ENCODE results near the gene STARD8.

STARD8 gene

DNA sequence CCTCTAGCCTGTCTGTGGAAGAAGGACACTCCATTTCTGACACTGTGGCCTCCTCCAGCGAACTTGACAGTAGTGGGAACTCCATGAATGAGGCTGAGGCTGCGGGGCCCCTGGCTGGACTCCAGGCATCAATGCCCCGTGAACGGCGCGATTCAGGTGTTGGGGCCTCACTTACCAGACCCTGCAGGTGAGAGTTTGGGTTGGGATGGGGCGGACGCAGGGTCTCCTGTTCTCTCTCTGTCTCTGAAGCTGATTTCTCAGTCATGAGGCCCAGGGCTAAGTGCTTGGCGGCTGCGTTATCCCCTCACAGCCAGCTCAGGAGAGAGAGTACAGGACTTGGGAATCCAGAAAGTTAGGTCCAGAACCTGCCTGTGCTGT, 71.0 kb downstream of the STARD8 start:
- Histone ChIP-seq H3K4me3 (no peak overlapping the region), H3K27ac (no peak overlapping the region)
- no peak for DNase-seq (ENCODE audit: low spot score)
- TF ChIP-seq CTCF (IDR thresholded peaks at IDR 0.05), result no peak

- Histone ChIP-seq H3K4me3 (no peak overlapping the region), H3K27ac (no peak overlapping the region)
- no peak for TF ChIP-seq CTCF (IDR thresholded peaks at IDR 0.05)
- DNase-seq (ENCODE audit: low spot score), result no peak
These were observed 71.9 kb downstream of the STARD8 start for GRCh38 chrX:68719181-68719903.

- no peak for DNase-seq (ENCODE audit: low spot score)
- Histone ChIP-seq H3K4me3 (no peak overlapping the region), H3K27ac (no peak overlapping the region)
- TF ChIP-seq CTCF (IDR thresholded peaks at IDR 0.05), result no peak
These were observed 72.6 kb downstream of the STARD8 start for GRCh38 chrX:68719904-68720614.

- H3K27ac ChIP-seq, result no peak overlapping the region
- no peak for TF ChIP-seq CTCF (IDR thresholded peaks at IDR 0.05)
- DNase-seq (ENCODE audit: low spot score), result no peak
- no peak overlapping the region for H3K4me3 ChIP-seq
These were observed 73.4 kb downstream of the STARD8 start for GRCh38 chrX:68720851-68721250.

- Histone ChIP-seq H3K27ac (no peak overlapping the region), H3K4me3 (no peak overlapping the region)
- TF ChIP-seq CTCF (IDR thresholded peaks at IDR 0.05), result no peak
- DNase-seq (ENCODE audit: low spot score), result no peak
These were observed 74.1 kb downstream of the STARD8 start for GRCh38 chrX:68721546-68721945.

GRCh38 chrX:68721991-68722860, 74.8 kb downstream of the STARD8 start:
- TF ChIP-seq CTCF (IDR thresholded peaks at IDR 0.05), result no peak
- no peak for DNase-seq (ENCODE audit: low spot score)
- Histone ChIP-seq H3K27ac (no peak overlapping the region), H3K4me3 (no peak overlapping the region)

Data from coronary artery (tissue), 2 donors.